Caco-2 (cell line): ENCODE results near the gene CLEC1A. TPM values are rescaled to one million over a fixed set of nuclear protein-coding genes. Genes with fewer than 3 reads are reported as not detected.

Experiments used
- BruUV-seq: library from RNA; stranded (reverse); fragments of 400-500 nt; replicated peaks from 2 replicates; lab custom pipeline; 2021; lab: Mats Ljungman, UMichigan
- CTCF ChIA-PET: fragments of 300-600 bp; sonication (Branson Sonifier 250); formaldehyde crosslinking; loops from one replicate; lab custom pipeline; 2022; ENCODE audit warnings: antibody characterized with exemption; lab: Charles Lee
- POLR2A ChIA-PET: fragments of 300-600 bp; sonication (Branson Sonifier 250); formaldehyde crosslinking; loops from one replicate; lab custom pipeline; 2022; ENCODE audit warnings: antibody characterized with exemption; lab: Charles Lee
- DNase-seq, 2 experiments: peaks; one replicate each; pipeline versions ENCODE4 v3.0.0 to v3.0.0-alpha.2; 2020 to 2022
- H3K27me3 ChIP-seq: replicated peaks from 2 replicates; pipeline ENCODE4 v1.6.0; 2011; ENCODE audit warnings: low read length; ENCODE audit not compliant: control insufficient read depth, insufficient read depth
- H3K36me3 ChIP-seq: 2 replicates; pipeline ENCODE4 v1.5.1; 2011; ENCODE audit warnings: low read length; ENCODE audit not compliant: control insufficient read depth, insufficient read depth
- H3K4me1 ChIP-seq: fragments of 250-450 bp; sonication (Bioruptor Pico); 2 replicates; pipeline ENCODE4 v1.5.1; 2020; ENCODE audit warnings: mild to moderate bottlenecking
- H3K4me3 ChIP-seq: 2 replicates; pipeline ENCODE4 v1.5.1; 2011; ENCODE audit warnings: low read depth, mild to moderate bottlenecking, control low read depth, low read length
- H3K9me3 ChIP-seq: fragments of 250-450 bp; sonication (Bioruptor Pico); 2 replicates; pipeline ENCODE4 v1.5.1; 2020; ENCODE audit warnings: mild to moderate bottlenecking, moderate library complexity
- H3K27ac Mint-ChIP-seq: one replicate; pipeline ENCODE4 v1.8.0; 2022; ENCODE audit warnings: mixed read lengths; ENCODE audit not compliant: unreplicated experiment
- H3K27me3 Mint-ChIP-seq: one replicate; pipeline ENCODE4 v1.8.0; 2022; ENCODE audit warnings: mixed read lengths; ENCODE audit not compliant: insufficient read depth, unreplicated experiment
- H3K36me3 Mint-ChIP-seq: one replicate; pipeline ENCODE4 v1.8.0; 2022; ENCODE audit warnings: mild to moderate bottlenecking, mixed read lengths; ENCODE audit not compliant: insufficient read depth, unreplicated experiment
- H3K4me1 Mint-ChIP-seq: one replicate; pipeline ENCODE4 v1.8.0; 2022; ENCODE audit warnings: low read depth, mixed read lengths; ENCODE audit not compliant: unreplicated experiment
- H3K4me3 Mint-ChIP-seq: one replicate; pipeline ENCODE4 v1.8.0; 2022; ENCODE audit warnings: mild to moderate bottlenecking, moderate library complexity, mixed read lengths; ENCODE audit not compliant: unreplicated experiment
- H3K9me3 Mint-ChIP-seq: one replicate; pipeline ENCODE4 v1.8.0; 2022; ENCODE audit warnings: mixed read lengths; ENCODE audit not compliant: unreplicated experiment
- intact Hi-C: fragments of 100-400 bp; cut with micrococcal nuclease; formaldehyde crosslinking; loops from one replicate; pipeline ENCODE4 v1.10.0; 2022; ENCODE audit not compliant: unreplicated experiment
- total RNA-seq: library from RNA; stranded (reverse); gene quantifications from 2 replicates; pipeline ENCODE4 v1.2.3, GENCODE V29; 2022
- TF ChIP-seq, protein P1 (sequence below), 2 experiments: fragments of 200-600 bp in 1 of 2; IDR thresholded peaks; 1 replicate in 1 of 2; 2 replicates in 1 of 2; pipeline versions ENCODE4 v1.5.1 to v1.8.0; 2011 to 2022; ENCODE audit warnings: antibody characterized with exemption in 1 of 2, control low read depth in 1 of 2, inconsistent platforms in 1 of 2, low read depth in 1 of 2, low read length in 1 of 2, mild to moderate bottlenecking in 1 of 2, moderate library complexity in 1 of 2; ENCODE audit not compliant: insufficient read depth in 1 of 2, severe bottlenecking in 1 of 2, unreplicated experiment in 1 of 2

CLEC1A gene
- total RNA-seq, 1 experiment from 2014 or later = not detected

DNA sequence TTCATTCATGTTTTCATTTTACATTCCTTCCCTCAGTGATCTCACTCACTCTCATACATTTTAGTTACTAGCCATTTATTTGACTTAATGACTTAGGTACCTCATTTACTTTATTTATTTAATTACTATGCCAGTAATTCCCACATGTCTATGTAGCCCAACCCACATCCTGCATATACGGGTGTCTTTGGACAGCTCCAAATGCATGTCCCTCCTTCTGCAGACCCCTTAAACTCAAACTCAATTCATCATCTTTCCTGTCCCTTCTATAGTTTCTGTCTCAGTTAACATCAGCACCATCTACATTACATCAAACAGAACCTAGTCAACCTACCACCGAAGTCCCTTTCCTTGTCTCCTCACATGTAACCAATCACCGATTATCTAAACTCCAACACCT, 2.8 kb downstream of the CLEC1A start:
- ChIA-PET POLR2A (no interaction called here), CTCF (no interaction called here)
- Histone ChIP-seq H3K27me3 (no peaks in the 10 kb centered on the region), H3K4me3 (no peak overlapping the region), H3K4me1 (no peaks in the 10 kb centered on the region), H3K36me3 (no peaks in the 10 kb centered on the region), H3K9me3 (no peaks in the 10 kb centered on the region)
- no TSS peak for BruUV-seq
- TF ChIP-seq, protein P1, sequence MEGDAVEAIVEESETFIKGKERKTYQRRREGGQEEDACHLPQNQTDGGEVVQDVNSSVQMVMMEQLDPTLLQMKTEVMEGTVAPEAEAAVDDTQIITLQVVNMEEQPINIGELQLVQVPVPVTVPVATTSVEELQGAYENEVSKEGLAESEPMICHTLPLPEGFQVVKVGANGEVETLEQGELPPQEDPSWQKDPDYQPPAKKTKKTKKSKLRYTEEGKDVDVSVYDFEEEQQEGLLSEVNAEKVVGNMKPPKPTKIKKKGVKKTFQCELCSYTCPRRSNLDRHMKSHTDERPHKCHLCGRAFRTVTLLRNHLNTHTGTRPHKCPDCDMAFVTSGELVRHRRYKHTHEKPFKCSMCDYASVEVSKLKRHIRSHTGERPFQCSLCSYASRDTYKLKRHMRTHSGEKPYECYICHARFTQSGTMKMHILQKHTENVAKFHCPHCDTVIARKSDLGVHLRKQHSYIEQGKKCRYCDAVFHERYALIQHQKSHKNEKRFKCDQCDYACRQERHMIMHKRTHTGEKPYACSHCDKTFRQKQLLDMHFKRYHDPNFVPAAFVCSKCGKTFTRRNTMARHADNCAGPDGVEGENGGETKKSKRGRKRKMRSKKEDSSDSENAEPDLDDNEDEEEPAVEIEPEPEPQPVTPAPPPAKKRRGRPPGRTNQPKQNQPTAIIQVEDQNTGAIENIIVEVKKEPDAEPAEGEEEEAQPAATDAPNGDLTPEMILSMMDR (IDR thresholded peaks at IDR 0.05; ENCODE audit: insufficient read depth in 1 of 2, low read depth in 1 of 2, low read length in 1 of 2, severe bottlenecking in 1 of 2, unreplicated experiment in 1 of 2) = no peak
- Mint-ChIP-seq H3K9me3 (no peaks in the 10 kb centered on the region), H3K4me3 (no peak overlapping the region), H3K27ac (no peak overlapping the region), H3K27me3 (peaks cover 5% of the 10 kb centered on the region), H3K36me3 (no peaks in the 10 kb centered on the region), H3K4me1 (no peaks in the 10 kb centered on the region)
- DNase-seq = no peak
- intact Hi-C loops = no loop called here

DNA sequence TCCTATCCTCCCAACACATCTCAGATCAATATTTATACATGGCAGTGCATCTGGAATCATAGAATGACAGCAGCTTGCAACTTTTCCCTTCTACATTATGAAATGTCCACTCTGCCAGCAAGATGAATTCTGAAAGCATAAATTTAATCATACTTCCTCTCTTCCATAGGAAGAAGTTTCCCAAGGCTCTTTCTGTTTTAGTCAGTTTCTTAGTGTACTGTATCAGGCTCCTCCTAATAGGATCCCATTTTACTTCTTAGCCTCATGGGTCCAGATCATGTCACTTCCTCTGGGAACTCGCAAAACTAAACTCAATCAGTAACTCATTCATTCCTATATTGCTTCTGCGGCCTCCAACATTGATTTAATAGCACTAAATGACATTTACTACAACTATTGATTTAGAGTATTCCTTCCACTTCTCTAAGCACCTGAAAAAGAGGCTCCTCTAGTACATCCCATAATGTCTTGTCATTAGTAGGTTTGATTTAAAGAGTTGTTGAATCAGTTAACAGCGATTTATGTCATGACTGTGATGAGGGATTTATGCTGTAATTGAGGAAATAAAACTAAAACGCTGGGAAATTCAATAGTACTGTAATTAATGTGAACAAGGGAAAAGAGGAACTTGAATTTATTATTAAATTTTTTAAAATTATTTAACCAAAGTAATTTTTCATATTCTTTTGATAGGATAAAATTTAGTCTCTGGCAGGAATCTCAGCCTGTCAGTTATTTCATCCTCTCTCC, 4.0 kb downstream of the CLEC1A start:
- peaks cover 11% of the 10 kb centered on the region for H3K27me3 Mint-ChIP-seq
- BruUV-seq = no TSS peak
- H3K4me1 Mint-ChIP-seq = no peaks in the 10 kb centered on the region
- H3K36me3 Mint-ChIP-seq = no peaks in the 10 kb centered on the region
- no peak for DNase-seq
- H3K4me3 ChIP-seq = no peak overlapping the region
- no peaks in the 10 kb centered on the region for H3K9me3 Mint-ChIP-seq
- no peaks in the 10 kb centered on the region for H3K9me3 ChIP-seq
- H3K4me3 Mint-ChIP-seq = no peak overlapping the region
- CTCF ChIA-PET = no interaction called here
- H3K27ac Mint-ChIP-seq = no peak overlapping the region
- intact Hi-C loops = no loop called here
- H3K27me3 ChIP-seq = no peaks in the 10 kb centered on the region
- no peaks in the 10 kb centered on the region for H3K4me1 ChIP-seq
- POLR2A ChIA-PET = no interaction called here
- TF ChIP-seq, protein P1 (IDR thresholded peaks at IDR 0.05; ENCODE audit: insufficient read depth in 1 of 2, low read depth in 1 of 2, low read length in 1 of 2, severe bottlenecking in 1 of 2, unreplicated experiment in 1 of 2) = no peak
- H3K36me3 ChIP-seq = no peaks in the 10 kb centered on the region

DNA sequence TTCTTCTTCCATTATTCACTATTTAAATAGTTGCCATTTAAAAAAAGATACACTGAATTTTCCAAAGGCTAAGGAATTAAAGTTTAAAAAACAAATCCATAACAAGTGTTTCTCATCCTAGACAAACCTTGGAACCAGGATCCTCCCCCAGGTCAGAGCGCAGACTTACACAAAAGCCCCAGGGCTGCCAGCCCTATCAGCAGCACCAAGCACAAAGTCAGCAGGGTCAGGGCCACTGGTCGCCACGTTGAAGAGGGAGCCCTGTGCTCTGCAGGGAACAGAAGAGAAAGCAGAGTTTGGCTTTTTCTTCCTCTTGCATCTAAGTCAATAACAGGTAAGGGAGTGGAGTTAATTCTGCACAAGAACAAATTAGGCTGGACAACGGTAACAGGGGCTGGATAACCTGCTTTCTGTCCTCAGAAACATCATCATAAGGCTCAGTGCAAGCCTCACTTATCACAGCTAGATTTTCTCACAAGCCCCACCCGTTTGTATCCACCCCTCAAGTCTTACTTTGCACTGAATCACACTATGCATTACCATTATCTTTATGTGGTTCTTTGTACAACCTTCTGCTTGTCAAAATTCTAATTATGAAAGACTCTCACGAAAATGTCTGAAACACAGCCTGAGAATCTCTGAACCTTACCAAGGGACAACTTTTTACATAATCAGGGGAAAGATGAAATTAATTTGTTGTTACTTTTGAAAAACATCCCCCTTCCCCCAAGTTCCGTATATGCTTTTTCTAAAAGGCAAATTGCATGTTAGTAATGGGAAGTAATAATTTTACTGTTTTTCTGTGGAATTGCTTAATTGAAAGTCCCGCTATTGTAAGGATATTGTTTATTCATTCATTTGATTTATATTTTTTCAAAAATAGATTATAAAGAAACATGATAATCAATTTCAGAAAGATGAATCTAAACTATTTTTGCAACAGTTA, 9.6 kb downstream of the CLEC1A start:
- no peaks in the 10 kb centered on the region for H3K36me3 Mint-ChIP-seq
- TF ChIP-seq, protein P1 (IDR thresholded peaks at IDR 0.05; ENCODE audit: insufficient read depth in 1 of 2, low read depth in 1 of 2, low read length in 1 of 2, severe bottlenecking in 1 of 2, unreplicated experiment in 1 of 2) = no peak
- Histone ChIP-seq H3K9me3 (no peaks in the 10 kb centered on the region), H3K4me3 (no peak overlapping the region), H3K36me3 (no peaks in the 10 kb centered on the region), H3K4me1 (no peaks in the 10 kb centered on the region), H3K27me3 (0 out of 2 replicates have a peak, but pooled peaks cover 2% of the 10 kb centered on the region)
- no peak overlapping the region for H3K27ac Mint-ChIP-seq
- H3K4me3 Mint-ChIP-seq = no peak overlapping the region
- H3K27me3 Mint-ChIP-seq = peaks cover 27% of the 10 kb centered on the region
- ChIA-PET CTCF (no interaction called here), POLR2A (no interaction called here)
- H3K4me1 Mint-ChIP-seq = no peaks in the 10 kb centered on the region
- intact Hi-C loops = no loop called here
- DNase-seq = no peak
- BruUV-seq = no TSS peak
- H3K9me3 Mint-ChIP-seq = peaks cover 10% of the 10 kb centered on the region
